ENCODE measurements around the gene CYRIA. TPM values are rescaled to one million over a fixed set of nuclear protein-coding genes. Genes with fewer than 3 reads are reported as not detected.
A peak's percentile ranks its signal among the peaks of the same experiment; 100 is the strongest.

The CYRIA gene
- total and polyA plus RNA-seq, 10 of the 15 experiments (the other 5 are each of a cell fraction or from before 2014, with no cell fraction given): 3.0 to 13.1 (median 8.5) TPM

- no peak overlapping the region for H3K27ac ChIP-seq (ENCODE audit: control insufficient read depth, insufficient read depth)
- H2AFZ ChIP-seq (ENCODE audit: control insufficient read depth, low read depth, low read length): no peak overlapping the region
- FAIRE-seq (peak; percentile 66), ATAC-seq (peak; percentile 75), DNase-seq (ENCODE audit: low read depth, low spot score) (peak; percentile 24)
- intact Hi-C loops (cut with micrococcal nuclease; ENCODE audit: unreplicated experiment) (loop anchor here (2.0 kb wide), 1 partner anchor 31 kb away; no protein-coding TSS in a partner anchor), in situ Hi-C loops (cut with MboI) (no loop called here)
- H3K9ac ChIP-seq (ENCODE audit: control insufficient read depth, insufficient read depth, low read length): no peak overlapping the region
- H3K36me3 ChIP-seq (ENCODE audit: control insufficient read depth in 2 of 2, insufficient read depth in 2 of 2, low read length in 1 of 2): no peaks in the 10 kb centered on the region
- H3K4me1 ChIP-seq (ENCODE audit: control insufficient read depth, insufficient read depth, low read length): peaks cover 16% of the 10 kb centered on the region
- ChIA-PET SMC1A (ENCODE audit: uncharacterized antibody, unreplicated experiment) (interaction anchor here (0.5 to 11.2 kb wide), 8 partner anchors 9 to 131 kb away, joined by 3 to 302 read pairs (median 4); partner anchors contain the start of gene CYRIA), POLR2A (interaction anchor here (1.1 to 3.1 kb wide), 5 partner anchors 11 to 38 kb away, joined by 4 to 15 read pairs (median 5); partner anchors contain the start of gene CYRIA), CTCF (interaction anchor here (1.0 to 10.3 kb wide), 7 partner anchors 12 to 135 kb away, joined by 3 to 83 read pairs (median 8); no protein-coding TSS in a partner anchor), RAD21 (ENCODE audit: unreplicated experiment) (interaction anchor here (0.8 to 11.2 kb wide), 4 partner anchors 31 to 138 kb away, joined by 3 to 185 read pairs (median 4); no protein-coding TSS in a partner anchor)
- H3K79me2 ChIP-seq (ENCODE audit: control insufficient read depth, insufficient read depth, low read length): no peaks in the 10 kb centered on the region
- no peak overlapping the region for H3K4me3 ChIP-seq
- WGBS (ENCODE audit: insufficient coverage, insufficient replicate concordance, low lambda C conversion rate, missing lambda C conversion rate): 10% methylated on average over 2 of the region's 2 CpGs
- TF ChIP-seq NRF1 (conservative IDR thresholded peaks at IDR 0.05; ENCODE audit: low read depth, low read length) (no peak), ETV6 (conservative IDR thresholded peaks at IDR 0.05 in 1 of 2, IDR thresholded peaks at IDR 0.05 in 1 of 2; ENCODE audit: borderline replicate concordance in 1 of 2, low read depth in 1 of 2) (0 out of 4 replicates have a peak, but pooled peaks of 1 of the 2 experiments have one; percentile 41), SMAD1 (IDR thresholded peaks at IDR 0.05; ENCODE audit: low read depth, partially characterized antibody) (no peak), TCF12 (IDR thresholded peaks at IDR 0.05; ENCODE audit: low read depth, low read length) (no peak), IRF4 (IDR thresholded peaks at IDR 0.05; ENCODE audit: low read depth, low read length) (no peak), CBX5 (IDR thresholded peaks at IDR 0.05; ENCODE audit: low read depth) (no peak), EED (IDR thresholded peaks at IDR 0.05; ENCODE audit: low read depth) (0 out of 2 replicates have a peak, but pooled peaks have one; percentile 37), PAX8 (IDR thresholded peaks at IDR 0.05) (peak; percentile 97), SIN3A (IDR thresholded peaks at IDR 0.05; ENCODE audit: low read depth, low read length) (no peak), BHLHE40 (IDR thresholded peaks at IDR 0.05; ENCODE audit: borderline replicate concordance in 1 of 2, low read depth in 2 of 2, low read length in 1 of 2) (peak; percentile 41 to 53; a peak in 1 of 4 replicates), SUPT20H (IDR thresholded peaks at IDR 0.05; ENCODE audit: borderline replicate concordance, control insufficient read depth, low read depth, low read length) (no peak), NFIC (IDR thresholded peaks at IDR 0.05; ENCODE audit: low read depth, low read length) (0 out of 2 replicates have a peak, but pooled peaks have one; percentile 55), NBN (IDR thresholded peaks at IDR 0.05) (0 out of 2 replicates have a peak, but pooled peaks have one; percentile 11), MTA2 (IDR thresholded peaks at IDR 0.05; ENCODE audit: low read depth) (no peak), CBFB (IDR thresholded peaks at IDR 0.05; ENCODE audit: low read depth) (0 out of 2 replicates have a peak, but pooled peaks have one; percentile 19), RUNX3 (IDR thresholded peaks at IDR 0.05; ENCODE audit: low read length) (peak; percentile 91), RBBP5 (conservative IDR thresholded peaks at IDR 0.05) (no peak), ZBED1 (IDR thresholded peaks at IDR 0.05; ENCODE audit: borderline replicate concordance) (peak; percentile 55; the same call in 1 of the 2 replicates), NR2F1 (conservative IDR thresholded peaks at IDR 0.05) (peak; percentile 38; the same call in 1 of the 2 replicates), PAX5 (IDR thresholded peaks at IDR 0.05; ENCODE audit: borderline replicate concordance, low read depth, low read length) (peak; percentile 93), ATF3 (IDR thresholded peaks at IDR 0.05; ENCODE audit: borderline replicate concordance, extremely low read depth, low read depth, low read length) (no peak), ZNF217 (IDR thresholded peaks at IDR 0.05) (peak; percentile 74; the same call in 1 of the 2 replicates), JUNB (IDR thresholded peaks at IDR 0.05) (peak; percentile 16; the same call in 1 of the 2 replicates)
- peaks cover 0 to 11% of the 10 kb centered on the region in 2 experiments for H3K27me3 ChIP-seq (replicated peaks in 1 of 2; ENCODE audit: control insufficient read depth in 2 of 2, insufficient read depth in 2 of 2, low read length in 1 of 2)
- no TSS peak for BruUV-seq (replicated peaks)
- H4K20me1 ChIP-seq (ENCODE audit: control insufficient read depth, insufficient read depth): no peaks in the 10 kb centered on the region
- no peaks in the 10 kb centered on the region for H3K9me3 ChIP-seq (replicated peaks; ENCODE audit: control insufficient read depth, insufficient read depth, low read length)
- peak overlapping the region; percentile 28; the same call in 1 of the 2 replicates for H3K4me2 ChIP-seq (ENCODE audit: control insufficient read depth, insufficient read depth)
Observed at GRCh38 chr2:16625759-16626158, 39.9 kb downstream of the CYRIA start.
